GM10266 (cell line): Measurements from ENCODE around the gene PIGN.

Source experiments
- DNase-seq: peaks from one replicate; pipeline ENCODE4 v3.0.0; 2012; ENCODE audit errors: extremely low spot score
- CTCF ChIP-seq: IDR thresholded peaks from 2 replicates; pipeline ENCODE4 v1.5.1; 2012; ENCODE audit warnings: mild to moderate bottlenecking, low read depth; ENCODE audit not compliant: control insufficient read depth, insufficient read depth; ENCODE audit errors: missing control alignments

PIGN gene

GRCh38 chr18:62118328-62118727, 68.5 kb downstream of the PIGN start:
- no peak for TF ChIP-seq CTCF
- no peak for DNase-seq

GRCh38 chr18:62109676-62110075, 77.2 kb downstream of the PIGN start:
- no peak for TF ChIP-seq CTCF
- DNase-seq: no peak

GRCh38 chr18:62107881-62108280, 79.0 kb downstream of the PIGN start:
- DNase-seq: no peak
- TF ChIP-seq CTCF: no peak

GRCh38 chr18:62106271-62106670, 80.6 kb downstream of the PIGN start:
- DNase-seq: no peak

GRCh38 chr18:62105376-62105775, 81.5 kb downstream of the PIGN start:
- no peak for DNase-seq
- no peak for TF ChIP-seq CTCF

More at GRCh38 chr18:62106271-62106670, 80.6 kb downstream of the PIGN start:
- no peak for TF ChIP-seq CTCF

GRCh38 chr18:62102221-62102620, 84.6 kb downstream of the PIGN start:
- DNase-seq: peak; percentile 2
- TF ChIP-seq CTCF: no peak

GRCh38 chr18:62101321-62101721, 85.5 kb downstream of the PIGN start:
- TF ChIP-seq CTCF: no peak
- DNase-seq: no peak

GRCh38 chr18:62098960-62099359, 87.9 kb downstream of the PIGN start:
- no peak for TF ChIP-seq CTCF

More at GRCh38 chr18:62098960-62099359, 87.9 kb downstream of the PIGN start:
- no peak for DNase-seq
